HG03342 (cell line): Measurements from ENCODE around the gene SAFB.

Source experiments
- ATAC-seq: cut with Tn5 transposase; IDR thresholded peaks from one replicate; pipeline ENCODE4 v1.9.1; 2021; ENCODE audit warnings: mild to moderate bottlenecking, moderate library complexity; ENCODE audit not compliant: unreplicated experiment

Gene SAFB

GRCh38 chr19:5622465-5623396, at the start of gene SAFB, which contains the start of gene SAFB2:
SAFB (plus strand) TSS chr19:5623083; CDS start chr19:5623206, 123 bp downstream.
SAFB2 (minus strand) TSS chr19:5622776; CDS start chr19:5622715, 61 bp downstream.
- ATAC-seq: peak; percentile 79

GRCh38 chr19:5575590-5575989, 47.3 kb upstream of the SAFB start:
- ATAC-seq: no peak

GRCh38 chr19:5578097-5578846, 44.6 kb upstream of the SAFB start:
- ATAC-seq: no peak

DNA sequence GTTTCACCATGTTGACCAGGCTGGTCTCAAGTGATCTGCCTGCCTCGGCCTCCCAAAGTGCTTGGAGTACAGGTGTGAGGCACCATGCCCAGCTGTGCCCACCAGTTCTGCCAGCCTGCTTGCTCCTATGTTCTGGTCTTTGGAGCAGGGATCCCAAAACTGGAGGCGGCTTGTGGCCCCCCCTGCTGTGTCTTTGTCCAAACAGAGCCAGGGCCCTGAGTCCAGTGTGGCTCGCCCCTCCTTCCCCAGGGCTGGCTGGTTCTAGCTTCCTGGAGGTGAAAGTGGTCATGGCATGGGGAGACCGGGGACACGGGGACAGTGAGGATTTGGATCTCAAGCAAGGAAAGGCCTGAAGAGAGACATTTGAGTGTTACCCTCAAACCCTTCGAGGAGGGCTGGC, 43.6 kb upstream of the SAFB start:
- no peak for ATAC-seq

GRCh38 chr19:5579697-5580096, 43.2 kb upstream of the SAFB start:
- ATAC-seq: no peak

GRCh38 chr19:5580161-5580571, 42.7 kb upstream of the SAFB start:
- ATAC-seq: no peak

GRCh38 chr19:5585461-5586299, 37.2 kb upstream of the SAFB start:
- no peak for ATAC-seq

GRCh38 chr19:5586300-5587070, 36.4 kb upstream of the SAFB start:
- no peak for ATAC-seq

- no peak for ATAC-seq
Observed at GRCh38 chr19:5587071-5587455, 35.8 kb upstream of the SAFB start.

GRCh38 chr19:5587661-5588060, 35.2 kb upstream of the SAFB start:
- no peak for ATAC-seq

DNA sequence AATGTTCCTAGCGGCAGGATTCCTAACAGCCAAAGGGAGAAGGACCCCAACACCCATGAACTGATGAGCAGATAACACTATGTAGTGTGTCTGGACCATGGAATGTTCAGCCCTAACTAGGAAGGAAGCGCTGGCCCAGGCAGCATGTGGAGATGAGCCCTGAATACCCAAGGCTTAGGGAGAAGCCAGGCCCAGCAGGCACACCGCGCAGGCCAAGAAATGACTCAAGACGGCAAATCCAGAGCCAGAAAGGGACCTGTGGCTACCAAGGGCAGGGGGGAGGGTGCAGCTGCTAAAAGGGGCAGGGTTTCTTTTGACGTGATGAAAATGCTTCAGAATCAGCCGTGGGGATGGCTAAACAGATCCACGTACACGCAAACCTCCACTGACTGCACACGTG, 34.4 kb upstream of the SAFB start:
- no peak for ATAC-seq

DNA sequence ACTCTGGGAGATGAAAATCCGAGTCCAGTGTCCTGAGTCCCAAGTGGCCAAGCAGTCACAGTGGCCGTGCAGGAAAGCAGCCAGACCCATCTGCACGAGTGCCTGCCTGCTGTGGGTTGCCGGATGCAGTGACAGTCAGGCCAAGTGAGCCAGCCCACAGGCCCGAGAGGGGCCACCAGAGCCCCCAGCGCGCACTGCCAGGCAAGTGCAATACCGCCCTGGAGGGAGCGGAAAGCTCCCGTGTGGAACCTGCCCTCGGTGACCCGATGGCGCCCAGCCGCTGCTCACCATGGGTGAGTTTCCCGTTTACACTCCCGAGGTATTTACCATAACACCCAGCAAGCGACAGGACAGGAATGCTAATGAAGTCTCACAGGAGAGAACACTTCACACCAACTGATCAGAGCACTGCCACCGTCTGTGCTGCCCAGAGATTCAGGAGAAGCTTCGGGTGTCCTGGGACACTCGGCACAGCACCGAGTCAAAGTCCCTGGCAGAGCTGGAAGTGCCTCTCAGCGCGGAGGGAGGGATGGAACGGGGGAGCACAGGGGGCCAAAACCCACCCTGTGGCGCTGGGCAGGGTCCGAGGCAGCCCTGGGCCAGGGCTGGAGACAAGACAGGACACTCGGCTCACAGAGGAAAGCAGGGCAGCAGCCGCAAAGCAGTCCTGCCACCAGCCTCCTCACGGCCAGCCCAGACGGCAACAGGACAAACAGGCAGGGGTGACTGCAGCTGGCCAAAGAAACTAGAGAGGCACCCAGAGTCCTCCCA, 33.8 kb upstream of the SAFB start:
- ATAC-seq: no peak

DNA sequence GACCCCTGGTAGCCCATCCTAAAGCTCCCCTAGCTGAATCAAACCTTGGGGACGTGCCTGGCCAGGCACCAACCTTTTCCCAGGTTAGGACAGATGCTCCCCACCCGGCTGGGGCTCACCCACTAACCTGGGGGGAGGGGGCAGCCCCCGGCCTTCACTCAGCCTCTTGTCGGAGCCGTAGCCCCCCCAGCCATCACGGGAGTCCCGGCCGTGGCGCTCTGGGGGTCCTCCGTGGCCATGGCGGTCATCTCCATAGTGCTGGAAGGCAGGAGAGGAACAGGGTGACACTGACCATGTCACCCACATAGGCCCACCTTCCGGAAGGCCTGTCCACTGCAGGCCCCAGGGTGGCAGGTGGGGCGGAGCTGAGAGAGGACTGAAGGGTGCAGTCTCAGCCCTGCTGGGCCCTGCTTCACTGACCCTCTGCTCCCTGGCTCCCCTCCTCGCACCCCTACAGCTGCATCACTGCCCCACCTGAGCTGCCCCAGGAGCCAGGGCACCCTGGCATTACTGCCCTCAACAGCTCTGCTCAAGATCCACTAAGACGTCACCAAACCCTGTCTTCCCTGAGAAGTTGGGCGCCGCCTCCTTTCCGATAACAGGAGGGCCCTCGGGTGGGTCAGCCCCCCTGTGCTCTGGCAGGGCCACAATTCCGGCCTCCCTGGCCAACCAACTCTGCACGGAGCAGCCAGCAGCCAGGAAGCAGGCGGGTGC, 32.6 kb upstream of the SAFB start:
- ATAC-seq: no peak

DNA sequence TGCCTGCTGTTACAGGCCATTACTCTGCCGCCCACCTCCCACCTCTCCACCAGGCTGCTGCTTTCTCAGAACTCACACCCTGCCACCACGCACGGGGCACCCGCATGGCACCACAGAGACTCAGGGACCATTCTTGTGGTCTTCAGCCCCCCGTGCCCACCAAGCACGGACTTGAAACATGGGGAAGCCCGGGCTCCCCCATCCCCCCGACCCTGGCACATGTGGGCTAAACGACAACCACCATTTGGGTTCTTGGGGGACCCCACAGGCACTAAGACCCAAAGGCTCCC, 32.1 kb upstream of the SAFB start:
- no peak for ATAC-seq

DNA sequence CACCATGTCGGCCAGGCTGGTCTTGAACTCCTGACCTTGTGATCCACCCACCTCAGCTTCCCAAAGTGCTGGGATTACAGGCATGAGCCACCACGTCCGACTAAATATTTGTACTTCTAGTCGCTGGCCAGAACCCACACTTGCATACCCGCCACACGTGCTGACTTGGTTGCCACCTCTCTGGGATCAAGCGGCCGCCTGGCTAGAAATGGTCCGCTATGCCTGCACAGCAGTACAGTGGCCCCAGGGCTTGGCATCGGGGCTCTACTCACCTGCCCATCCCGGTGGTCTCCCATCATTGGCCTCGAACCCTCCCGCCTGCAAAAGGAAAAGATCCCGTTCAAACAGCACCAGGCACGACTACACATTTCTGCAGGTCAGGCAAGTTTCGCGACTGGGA, 31.4 kb upstream of the SAFB start:
- ATAC-seq: no peak

DNA sequence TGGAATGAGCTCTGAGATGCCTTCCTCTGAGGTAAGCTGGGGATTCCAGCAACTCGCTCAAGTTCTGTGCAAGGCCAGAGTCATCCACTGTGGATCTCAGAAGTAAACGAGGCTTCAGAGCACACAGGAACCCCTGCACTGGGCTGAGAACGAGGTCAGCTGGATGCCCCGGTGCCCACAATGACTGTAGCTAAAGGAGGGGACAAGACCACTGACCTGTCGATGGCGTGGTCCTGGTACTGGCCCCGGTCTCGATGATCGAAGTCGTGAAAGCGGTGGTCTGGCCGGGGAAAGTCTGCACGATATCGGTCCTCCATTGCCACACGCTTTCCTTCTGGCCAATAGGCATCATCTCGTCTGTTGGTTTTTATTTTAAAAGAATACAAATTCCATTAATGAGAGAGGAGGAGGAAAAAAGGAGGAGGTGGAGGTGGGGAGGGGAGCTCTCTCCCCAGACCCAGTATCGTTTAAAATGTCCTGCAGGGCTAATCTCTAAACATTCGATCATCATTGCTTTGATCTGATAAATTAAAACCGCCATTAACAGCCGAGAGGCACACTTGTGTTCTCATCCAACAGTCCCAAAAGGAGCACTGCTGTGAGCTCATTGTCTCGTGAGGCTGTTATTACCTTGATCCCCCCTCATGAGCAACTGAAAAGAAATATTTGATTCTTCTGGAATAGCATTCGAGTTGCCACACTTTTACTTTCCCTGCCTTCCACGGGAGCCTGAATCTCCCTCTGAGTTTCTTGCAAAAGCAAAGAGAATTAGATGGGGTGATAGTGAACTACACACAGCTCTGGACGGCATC, 30.1 kb upstream of the SAFB start:
- no peak for ATAC-seq

GRCh38 chr19:5593343-5594255, 29.3 kb upstream of the SAFB start:
- ATAC-seq: no peak
